Measurements from ENCODE around the gene PAQR7.
A peak's percentile ranks its signal among the peaks of the same experiment; 100 is the strongest.

Gene PAQR7

DNA sequence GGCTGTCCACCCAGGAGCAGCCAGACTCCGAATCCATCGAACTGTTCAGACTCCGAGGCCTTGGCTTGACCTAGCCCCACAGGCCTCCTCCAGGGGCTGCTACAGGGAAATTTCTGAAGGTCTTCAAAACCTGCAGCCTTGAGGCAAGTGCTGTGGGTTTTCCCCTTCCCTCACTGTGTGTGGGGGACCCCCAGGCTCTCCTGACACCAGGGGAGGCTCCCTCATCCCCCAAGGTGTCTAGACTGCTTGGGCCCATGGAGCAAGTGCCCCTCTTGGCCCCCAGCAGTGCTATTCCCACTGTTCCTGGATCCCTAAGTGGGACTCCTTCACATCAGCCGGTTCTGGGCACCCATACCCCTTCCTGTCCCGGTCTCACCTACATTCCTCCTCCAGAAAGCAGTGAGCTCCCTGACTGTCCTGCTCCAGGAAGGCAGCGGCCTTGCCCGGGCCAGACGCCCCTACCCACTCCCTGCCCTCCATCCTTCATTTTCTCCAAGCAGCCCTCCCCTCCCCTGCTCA lies 814 bp downstream of the PAQR7 start:
- DNase-seq (ENCODE audit: low read depth, low spot score): no peak

DNA sequence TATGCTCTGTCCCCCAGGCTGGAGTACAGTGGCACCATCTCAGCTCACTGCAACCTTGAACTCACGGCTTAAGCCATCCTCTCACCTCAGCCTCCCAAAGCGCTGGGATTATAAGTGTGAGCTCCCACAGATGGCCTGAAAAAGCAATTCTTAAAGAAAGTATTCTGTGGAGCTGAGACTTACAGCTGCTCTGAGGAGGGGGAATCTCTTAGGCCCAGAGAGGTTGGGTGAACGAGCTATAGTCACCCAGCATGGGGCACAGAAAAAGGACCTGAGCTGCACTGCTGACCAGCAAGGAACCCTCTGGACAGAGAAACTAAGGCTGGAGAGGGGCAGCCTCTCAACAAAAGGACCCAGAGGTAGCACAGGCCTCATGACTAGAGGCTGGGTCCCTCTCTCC lies 1.3 kb downstream of the PAQR7 start:
- no peak for DNase-seq (ENCODE audit: low read depth, low spot score)

DNA sequence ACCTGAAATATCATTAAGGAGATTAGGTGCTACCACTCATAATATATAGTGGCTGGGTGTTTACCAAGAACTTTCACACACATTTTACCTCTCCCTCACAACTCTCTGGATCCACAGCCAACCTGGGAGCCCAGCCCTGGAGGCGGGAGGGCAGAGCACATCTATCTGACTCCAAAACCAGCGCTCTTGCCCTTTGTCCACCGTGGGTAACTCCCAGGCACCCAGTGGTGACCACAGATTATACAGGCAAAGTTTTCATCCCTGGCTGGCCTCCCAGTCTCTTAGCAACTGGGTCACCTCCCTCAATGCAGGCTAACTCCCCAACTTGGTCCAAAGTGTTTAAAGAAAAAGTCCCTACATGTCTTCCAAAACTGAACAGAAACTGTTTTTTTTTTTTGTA lies 2.4 kb downstream of the PAQR7 start:
- no peak for DNase-seq (ENCODE audit: low read depth, low spot score)

DNA sequence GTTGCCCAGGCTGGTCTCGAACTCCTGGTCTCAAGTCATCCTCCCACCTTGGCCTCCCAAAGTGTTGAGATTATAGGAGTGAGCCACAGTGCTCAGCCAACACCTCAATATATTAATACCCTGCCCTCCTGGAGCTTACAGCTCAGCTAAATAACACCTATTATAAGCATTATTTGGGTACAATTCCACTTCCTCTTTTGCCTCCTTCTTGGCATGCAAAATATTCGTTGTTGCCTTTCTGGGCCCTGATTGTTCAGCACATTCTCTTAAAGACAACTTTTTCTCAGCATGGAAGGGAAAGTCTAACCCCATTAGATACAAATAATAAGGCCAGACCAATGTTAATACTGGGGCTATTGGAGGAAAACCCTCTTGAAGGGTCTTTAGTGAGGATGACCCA lies 2.8 kb downstream of the PAQR7 start:
- DNase-seq (ENCODE audit: low read depth, low spot score): no peak

DNA sequence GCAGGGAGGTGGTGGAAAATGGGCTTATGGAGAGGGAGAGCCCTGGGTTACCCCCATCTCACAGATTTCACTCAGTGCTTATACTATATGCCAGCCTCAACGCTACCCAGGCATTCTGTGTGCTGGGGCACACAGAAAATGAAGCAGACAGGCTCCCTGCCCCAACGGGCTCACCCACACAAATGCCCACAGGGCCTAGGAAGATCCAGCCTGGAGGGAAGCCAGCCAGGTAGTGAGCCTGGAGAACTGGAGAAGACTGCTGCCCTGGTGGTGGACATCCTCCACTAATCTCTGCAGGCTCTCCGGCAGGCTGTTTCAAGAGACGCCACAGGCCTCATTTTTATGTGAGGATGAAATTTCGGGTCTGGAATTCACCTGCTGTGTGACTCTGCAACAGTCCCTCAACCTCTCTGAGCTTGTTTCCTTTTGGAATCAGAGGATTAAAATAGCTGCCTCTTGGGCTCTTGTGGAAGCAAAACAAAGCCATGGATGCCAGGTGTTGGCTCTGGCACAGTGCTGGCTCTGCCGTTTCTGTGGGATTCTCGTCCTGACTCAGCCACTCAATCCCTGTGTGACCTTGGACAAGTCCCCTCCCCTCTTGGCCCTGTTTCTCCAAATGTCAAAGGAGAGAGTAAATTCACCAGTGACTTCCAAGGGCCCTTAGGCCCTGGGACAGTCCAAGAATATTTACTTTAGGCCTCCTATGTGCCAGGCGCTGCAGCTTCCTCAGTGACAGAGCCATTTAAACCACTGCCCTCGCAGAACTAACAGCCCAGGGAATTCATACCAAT lies 3.6 kb downstream of the PAQR7 start:
- DNase-seq (ENCODE audit: low read depth, low spot score): no peak

DNA sequence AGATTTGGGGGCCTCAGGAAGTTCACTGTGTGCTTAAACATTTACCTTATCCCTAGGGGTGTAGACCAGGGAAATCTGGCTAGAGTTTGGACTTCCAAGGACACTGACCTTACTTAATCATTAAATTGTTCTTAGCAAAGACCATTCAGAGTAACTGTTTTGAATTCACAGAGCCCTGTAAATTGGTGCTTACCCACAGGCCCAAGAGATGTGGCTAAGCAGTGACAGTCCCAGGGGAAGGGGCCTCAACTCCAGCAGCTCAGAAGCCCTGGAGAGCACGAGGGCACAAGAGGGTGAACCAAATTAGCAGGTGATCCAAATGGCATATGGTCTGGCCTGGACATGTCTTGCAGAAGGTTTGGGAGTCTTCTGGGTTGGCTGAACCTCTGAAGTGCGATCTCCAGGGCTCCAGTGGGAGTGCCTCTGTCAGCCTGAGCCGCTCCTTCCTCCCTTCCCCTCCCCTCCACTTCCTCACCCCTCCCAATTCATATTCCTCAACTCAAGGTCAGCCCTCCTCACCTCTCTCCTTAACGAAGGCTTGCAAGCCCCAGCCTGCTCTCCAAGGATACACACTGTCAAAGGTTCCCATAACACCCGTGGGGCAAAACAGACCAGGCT lies 4.3 kb downstream of the PAQR7 start:
- no peak for DNase-seq (ENCODE audit: low read depth, low spot score)

DNA sequence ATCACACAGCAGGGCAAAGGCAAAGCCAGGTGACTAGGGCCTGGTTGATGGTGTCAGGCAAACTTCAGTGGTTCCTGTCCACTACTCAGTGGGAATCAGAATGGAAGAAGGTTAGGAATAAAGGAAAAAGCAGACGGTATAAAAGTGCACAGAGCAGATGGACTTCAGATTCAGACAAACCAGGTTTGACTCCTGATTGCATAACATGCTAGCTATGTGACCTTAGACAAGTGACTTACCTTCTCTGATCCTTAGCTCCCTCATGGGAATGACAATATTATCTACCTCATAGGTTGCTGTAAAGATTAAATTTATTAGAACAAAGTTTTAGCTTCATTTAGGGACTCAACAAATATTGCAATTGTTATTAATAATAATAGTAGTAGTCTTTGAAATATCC lies 4.9 kb downstream of the PAQR7 start:
- DNase-seq (ENCODE audit: low read depth, low spot score): no peak

DNA sequence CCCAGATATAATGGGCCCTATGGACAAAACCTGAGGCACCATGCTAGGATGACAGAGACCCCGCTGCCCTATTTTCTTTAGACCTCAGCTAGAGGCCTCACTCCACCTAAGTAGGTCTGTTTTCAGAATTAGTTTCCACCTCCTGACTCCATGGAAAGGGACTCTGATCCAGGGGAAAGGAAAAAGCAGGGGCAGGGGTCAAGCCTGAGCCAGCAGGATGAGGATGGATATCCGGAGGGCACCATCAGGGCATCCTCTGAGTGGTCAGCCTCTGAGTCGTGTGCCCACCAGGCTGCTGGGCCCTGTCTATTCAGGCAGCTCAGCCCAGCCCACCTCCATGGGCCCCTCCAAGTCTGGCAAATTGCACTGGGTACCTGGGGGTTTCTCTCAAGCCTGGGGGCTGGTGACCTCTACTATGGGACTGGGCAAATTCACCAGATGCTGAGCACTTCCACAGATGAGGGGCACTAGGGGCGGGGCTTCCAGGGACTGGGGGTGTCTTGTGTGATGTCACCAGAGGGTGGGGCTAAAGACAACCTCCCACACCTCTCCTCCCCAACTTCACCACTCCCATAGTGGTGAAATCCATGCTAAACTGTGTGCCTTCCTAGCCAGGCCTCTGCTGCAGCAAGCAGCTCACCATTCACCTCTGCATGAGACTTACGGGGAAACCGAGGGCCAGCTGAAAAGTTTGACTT lies 5.5 kb downstream of the PAQR7 start:
- no peak for DNase-seq (ENCODE audit: low read depth, low spot score)

DNA sequence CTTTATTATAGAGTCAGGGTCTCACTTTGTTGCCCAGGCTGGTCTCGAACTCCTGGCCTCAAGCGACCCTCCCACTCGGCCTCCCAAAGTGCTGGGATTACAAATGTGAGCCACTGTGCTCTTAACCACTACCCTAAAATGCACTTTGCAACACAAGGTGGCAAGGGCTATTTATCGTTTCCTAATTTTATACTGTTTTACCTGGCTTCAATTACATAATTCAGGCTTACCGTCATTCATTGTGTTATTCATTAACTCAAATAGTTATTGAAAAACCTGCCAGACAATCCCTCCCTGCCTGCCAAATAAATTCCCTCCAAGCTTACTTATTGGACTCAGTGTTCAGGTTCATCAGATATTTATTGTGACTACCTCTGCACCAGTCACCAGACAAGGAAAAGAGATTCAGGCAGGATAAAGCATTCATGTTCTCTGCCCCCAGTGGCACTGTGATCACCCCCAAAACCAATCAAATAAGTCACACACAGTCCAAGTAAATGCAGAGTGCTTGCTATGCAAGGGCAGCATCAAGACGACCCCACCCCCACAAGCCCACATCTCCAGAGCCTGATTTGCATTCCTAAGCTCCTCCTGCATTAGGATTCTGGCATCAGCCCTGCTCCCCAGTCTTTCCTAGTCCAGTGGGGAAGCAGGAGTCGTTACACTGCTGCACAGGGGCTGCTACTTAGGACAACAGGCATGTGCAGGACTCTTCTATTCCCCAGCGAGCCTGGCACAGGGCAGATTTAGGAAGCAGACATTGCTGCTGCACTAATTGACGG lies 8.1 kb downstream of the PAQR7 start:
- no peak for DNase-seq (ENCODE audit: low read depth, low spot score)

DNA sequence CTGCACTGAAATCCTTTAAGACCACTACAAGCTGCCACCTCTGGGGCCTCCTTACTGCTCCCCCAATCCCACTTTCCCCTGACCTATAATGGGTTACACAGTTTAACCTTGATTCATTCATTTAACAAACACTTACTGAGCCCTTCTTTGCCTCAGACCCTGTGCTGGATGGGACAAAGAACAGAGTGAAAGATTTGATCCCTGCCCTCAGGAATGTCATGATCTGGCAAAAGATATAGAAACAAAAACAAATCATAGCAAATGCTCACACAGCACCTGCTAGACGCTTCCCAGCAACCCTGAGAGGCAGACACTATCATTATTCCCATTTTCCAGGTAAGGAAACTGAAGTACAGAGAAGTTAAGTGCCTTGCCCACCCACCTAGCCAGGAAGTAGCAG lies 9.2 kb downstream of the PAQR7 start:
- DNase-seq (ENCODE audit: low read depth, low spot score): no peak

DNA sequence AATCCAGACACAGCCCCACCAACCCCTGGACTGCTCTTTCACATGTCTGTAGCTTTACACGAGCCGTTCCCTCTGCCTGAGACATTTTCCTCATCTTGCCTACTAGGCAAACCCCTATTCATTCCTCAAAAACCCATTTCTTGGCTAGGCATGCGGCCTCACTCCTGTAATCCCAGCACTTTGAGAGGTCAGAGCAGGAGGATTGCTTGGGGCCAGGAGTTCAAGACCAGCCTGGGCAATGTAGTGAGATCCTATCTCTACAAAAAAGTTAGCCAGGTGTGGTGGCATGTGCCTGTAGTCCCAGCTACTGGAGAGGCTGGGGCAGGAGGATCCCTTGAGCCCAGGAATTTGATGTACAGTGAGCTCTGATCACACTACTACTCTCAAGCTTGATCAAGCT lies 11.1 kb downstream of the PAQR7 start:
- DNase-seq (ENCODE audit: low read depth, low spot score): no peak

DNA sequence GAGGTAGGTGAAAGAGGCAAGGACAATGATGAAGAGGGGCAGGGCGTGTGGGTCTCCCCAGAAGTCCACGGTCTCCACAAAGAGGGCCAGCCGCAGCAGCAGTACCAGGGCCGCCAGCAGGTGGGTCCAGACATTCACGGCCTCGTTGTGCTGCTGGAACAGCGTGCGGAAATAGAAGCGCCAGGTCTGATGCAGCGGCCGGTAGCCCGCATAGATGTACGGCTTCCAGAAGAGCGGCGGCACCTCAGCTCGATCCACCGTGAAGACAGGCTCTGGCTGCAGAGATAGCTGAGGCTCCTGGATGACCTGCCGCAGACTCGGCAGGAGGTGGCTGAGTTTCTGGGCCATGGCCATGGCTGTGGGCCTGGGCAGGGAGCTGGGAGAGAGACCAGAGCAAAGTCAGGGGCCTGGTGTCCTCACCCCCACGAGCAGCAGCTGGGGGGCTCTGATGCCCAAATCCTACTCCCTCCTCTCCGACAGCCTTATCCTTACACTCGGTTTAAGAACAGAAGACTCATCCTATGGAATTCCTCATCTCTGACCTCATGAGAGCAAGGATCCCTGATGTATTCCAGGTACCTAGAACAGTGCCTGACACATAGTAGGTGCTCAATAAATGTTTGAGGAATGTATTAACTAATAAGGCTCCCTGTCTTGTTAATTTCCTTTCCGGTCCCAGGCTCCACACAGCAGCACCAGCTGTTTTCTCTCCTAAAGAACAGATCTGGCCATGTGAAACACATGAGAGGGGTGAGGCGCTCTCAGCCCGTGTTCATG lies 11.8 kb downstream of the PAQR7 start:
- no peak for DNase-seq (ENCODE audit: low read depth, low spot score)

DNA sequence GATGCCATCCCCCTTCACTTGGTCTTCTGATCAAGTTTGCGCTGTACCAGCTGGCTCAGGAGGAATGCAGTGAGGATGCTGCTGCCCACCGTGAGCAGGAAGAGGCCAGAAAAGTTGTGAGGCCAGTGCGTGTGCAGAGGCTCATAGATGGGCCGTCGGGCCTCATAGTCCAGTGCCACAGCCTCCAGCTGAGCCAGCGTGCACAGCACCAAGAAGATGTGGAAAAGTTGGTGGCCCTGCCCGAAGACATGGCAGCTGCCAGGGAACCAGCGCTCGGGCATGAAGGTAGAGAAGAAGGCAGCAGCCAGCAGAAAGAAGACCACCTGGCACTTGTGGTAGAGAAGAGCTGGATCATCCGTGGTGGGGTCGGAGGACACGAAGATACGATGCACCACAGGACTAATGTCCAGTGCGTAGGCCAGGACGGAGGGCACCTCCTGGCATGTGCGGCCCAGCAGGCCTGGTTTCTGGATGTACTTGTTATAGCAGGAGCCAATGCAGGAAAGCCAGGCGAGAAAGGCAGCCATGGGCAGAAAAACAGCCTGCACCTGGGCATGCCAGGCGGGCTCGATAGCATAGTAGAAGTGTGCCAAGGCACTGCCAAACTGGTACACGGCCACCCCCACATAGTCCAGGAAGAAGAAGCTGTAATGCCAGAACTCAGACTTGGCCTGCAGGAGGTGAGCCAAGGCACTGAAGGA lies 12.6 kb downstream of the PAQR7 start:
- no peak for DNase-seq (ENCODE audit: low read depth, low spot score)

DNA sequence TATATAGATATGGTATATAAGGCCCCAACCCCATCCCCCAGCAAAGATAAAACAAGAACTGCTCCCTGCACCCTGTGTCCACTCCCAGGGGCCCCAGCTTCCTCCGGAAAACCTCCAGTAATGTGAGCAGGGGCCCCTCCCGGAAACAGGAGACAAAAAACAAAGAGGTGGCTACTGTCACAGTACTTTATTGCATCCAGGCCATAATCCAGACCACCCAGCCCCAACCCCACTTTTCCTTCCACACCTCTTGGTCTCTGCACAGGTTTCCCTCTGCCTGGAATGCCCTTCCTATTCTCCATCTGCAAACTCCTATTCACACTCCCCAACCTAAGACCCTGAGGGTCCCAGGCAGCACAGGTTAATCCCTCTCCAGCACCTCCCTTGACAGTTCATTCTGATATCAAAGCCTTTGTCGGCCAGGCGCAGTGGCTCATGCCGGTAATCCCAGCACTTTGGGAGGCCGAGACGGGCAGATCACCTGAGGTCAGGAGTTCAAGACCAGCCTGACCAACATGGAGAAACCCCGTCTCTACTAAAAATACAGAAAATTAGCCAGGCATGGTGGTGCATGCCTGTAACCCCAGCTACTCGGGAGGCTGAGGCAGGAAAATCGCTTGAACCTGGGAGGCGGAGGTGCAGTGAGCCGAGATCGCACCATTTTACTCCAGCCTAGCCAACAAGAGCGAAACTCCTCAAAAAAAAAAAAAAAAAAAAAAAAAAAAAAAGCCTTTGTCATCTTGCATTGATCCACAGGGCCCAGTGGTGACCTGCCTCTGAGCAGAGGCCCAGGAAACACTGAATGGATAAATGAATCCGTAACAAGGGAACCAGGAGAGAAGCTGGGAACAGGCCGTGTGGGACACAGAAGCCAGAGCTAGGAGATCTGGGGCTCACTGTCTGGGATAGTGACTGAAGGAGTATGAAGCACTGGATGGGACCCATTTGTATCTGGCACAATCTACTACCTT lies 13.9 kb downstream of the PAQR7 start:
- peak; percentile 55 for DNase-seq (ENCODE audit: low read depth, low spot score)

DNA sequence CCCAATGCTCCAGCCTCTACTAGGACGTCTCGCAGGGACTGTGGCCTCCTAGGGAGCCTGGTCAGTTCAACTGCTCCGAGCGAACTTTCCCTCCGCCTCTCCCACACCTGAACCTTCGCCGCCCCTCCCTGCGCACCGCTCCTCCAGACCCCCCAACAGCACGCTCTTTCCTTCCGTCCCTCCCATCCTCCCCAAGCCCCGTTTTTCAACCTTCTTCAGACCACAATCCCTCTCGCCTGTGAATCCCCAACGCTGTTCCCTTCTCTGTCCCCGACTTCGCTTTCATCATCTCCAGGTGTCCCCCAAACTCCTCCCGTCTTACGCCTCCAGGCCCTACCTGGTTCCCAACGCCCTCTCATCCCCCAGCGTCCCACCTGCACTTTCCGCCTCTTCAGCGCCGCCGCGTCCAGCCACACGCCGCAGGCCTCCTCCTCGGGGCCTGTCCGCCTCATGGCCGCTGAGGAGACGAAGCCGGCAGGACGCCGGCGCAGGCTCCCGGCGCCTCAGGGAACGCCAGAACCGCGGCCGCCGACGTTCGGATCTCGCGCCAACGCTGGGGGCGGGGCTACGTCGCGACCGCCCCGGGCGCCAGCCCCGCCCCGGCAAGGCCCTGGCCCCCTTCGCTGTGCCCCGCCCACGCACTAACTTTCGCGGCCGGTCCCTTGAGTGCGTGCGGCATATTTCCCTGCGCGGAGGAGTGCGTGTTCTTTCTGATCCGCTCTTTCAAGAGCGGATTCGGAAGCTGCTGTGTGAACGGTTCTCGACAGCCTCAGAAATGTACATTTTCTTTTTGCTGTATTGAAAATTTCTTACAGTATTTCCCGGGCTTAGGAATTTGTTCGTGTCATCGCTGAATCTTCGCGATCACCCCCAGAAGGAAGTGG lies 16.4 kb downstream of the PAQR7 start, which contains the start of gene AUNIP:
Gene AUNIP (minus strand): TSS at position 552 of the 884 bp plus-strand sequence. CDS start 100 bp downstream, at position 452.
- DNase-seq (ENCODE audit: low read depth, low spot score): peak; percentile 92

DNA sequence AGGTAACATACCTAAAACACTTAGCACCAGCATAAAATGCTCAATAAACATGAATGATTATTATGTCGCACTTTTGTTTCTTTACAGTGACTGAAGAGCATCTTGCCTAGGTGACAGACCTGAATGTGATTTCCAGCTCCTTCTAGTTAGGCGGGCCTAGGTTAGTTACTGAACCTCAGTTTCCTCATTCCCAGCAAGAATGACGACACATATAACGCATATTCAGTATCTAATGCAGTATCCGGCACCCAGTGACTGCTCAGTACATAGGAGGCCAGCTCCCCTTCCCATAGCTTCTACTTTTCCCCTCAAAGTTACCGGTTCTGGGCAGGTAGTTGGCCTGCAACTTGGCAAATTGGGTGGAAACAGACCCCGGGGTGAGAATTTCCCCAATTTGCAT lies 17.0 kb downstream of the PAQR7 start:
- DNase-seq (ENCODE audit: low read depth, low spot score): no peak

DNA sequence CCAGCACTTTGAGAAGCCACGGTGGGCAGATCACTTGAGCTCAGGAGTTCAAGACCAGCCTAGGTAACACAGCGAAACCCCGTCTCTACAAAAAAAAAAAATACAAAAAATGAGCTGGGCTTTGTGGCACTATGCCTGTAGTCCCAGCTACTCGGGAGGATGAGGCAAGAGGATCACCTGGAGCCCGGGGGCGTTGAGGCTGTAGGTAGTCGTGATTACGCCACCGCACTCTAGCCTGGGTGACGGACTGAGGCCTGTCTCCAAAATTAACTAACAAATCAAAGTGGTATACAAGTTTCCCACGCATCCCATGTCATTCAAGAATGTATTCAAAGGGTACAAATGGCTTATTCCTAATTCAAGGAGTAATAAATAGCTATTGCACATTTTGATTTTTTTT lies 18.7 kb downstream of the PAQR7 start:
- peak; percentile 47 for DNase-seq (ENCODE audit: low read depth, low spot score)

DNA sequence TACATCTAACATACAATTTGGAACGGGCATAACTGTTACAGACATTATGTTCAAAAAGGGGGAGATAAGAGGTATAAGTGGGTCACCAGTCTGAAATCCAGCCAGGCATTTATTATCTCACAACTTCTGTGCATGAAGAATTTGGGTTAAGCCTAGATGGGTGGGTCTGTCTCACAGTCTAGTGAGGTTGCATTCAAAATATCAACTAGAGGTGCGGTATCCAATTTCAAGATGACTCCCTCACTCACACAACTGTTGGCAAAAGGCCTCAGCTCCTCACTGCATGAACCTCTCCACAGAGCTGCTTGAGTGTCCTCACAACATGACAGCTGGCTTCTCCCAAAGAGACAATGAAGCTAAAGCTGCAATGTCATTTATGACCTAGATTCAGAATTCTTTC lies 21.0 kb downstream of the PAQR7 start:
- no peak for DNase-seq (ENCODE audit: low read depth, low spot score)

Data from ELF-1 (cell line).